ENCODE results near the gene COLGALT1. TPM values are rescaled to one million over a fixed set of nuclear protein-coding genes. Genes with fewer than 3 reads are reported as not detected.

COLGALT1 gene
- total RNA-seq, 2 donors from 2014 or later, result 53.9 to 122 TPM

- peaks cover 5% of the 10 kb centered on the region for H3K9me3 Mint-ChIP-seq
- peaks cover 25 to 30% of the 10 kb centered on the region in 2 donors for H3K4me1 Mint-ChIP-seq (ENCODE audit: low read depth in 2 of 2)
- H3K27ac Mint-ChIP-seq, result peak overlapping the region; percentile 89 to 96
- DNase-seq (ENCODE audit: low spot score) (no peak), ATAC-seq (no peak)
- H3K36me3 Mint-ChIP-seq, result no peaks in the 10 kb centered on the region
- no peak overlapping the region for H3K4me3 Mint-ChIP-seq
- no peaks in the 10 kb centered on the region for H3K27me3 Mint-ChIP-seq
Measured at GRCh38 chr19:17524651-17525050, 30.8 kb upstream of the COLGALT1 start.

- ATAC-seq (no peak), DNase-seq (ENCODE audit: low spot score) (no peak)
- Mint-ChIP-seq H3K9me3 (peaks cover 5% of the 10 kb centered on the region), H3K27me3 (no peaks in the 10 kb centered on the region), H3K27ac (no peak overlapping the region), H3K4me3 (no peak overlapping the region), H3K4me1 (ENCODE audit: low read depth in 2 of 2) (peaks cover 25 to 30% of the 10 kb centered on the region in 2 donors), H3K36me3 (no peaks in the 10 kb centered on the region)
Measured at GRCh38 chr19:17525141-17525540, 30.3 kb upstream of the COLGALT1 start.

GRCh38 chr19:17526922-17527321, 28.5 kb upstream of the COLGALT1 start:
- H3K27me3 Mint-ChIP-seq, result no peaks in the 10 kb centered on the region
- no peak overlapping the region for H3K4me3 Mint-ChIP-seq
- peaks cover 25 to 30% of the 10 kb centered on the region in 2 donors for H3K4me1 Mint-ChIP-seq (ENCODE audit: low read depth in 2 of 2)
- no peaks in the 10 kb centered on the region for H3K36me3 Mint-ChIP-seq
- peaks cover 5% of the 10 kb centered on the region for H3K9me3 Mint-ChIP-seq
- DNase-seq (ENCODE audit: low spot score) (no peak), ATAC-seq (no peak)
- H3K27ac Mint-ChIP-seq, result no peak overlapping the region

- peaks cover 5% of the 10 kb centered on the region for H3K9me3 Mint-ChIP-seq
- H3K4me1 Mint-ChIP-seq (ENCODE audit: low read depth in 2 of 2), result peaks cover 25 to 30% of the 10 kb centered on the region in 2 donors
- no peak overlapping the region for H3K4me3 Mint-ChIP-seq
- DNase-seq (ENCODE audit: low spot score), result no peak
- H3K27me3 Mint-ChIP-seq, result no peaks in the 10 kb centered on the region
- H3K27ac Mint-ChIP-seq, result no peak overlapping the region
- no peak for ATAC-seq
- no peaks in the 10 kb centered on the region for H3K36me3 Mint-ChIP-seq
Measured at GRCh38 chr19:17527326-17527725, 28.1 kb upstream of the COLGALT1 start.

GRCh38 chr19:17528610-17529009, 26.8 kb upstream of the COLGALT1 start:
- no peaks in the 10 kb centered on the region for H3K27me3 Mint-ChIP-seq
- H3K36me3 Mint-ChIP-seq, result no peaks in the 10 kb centered on the region
- DNase-seq (ENCODE audit: low spot score) (no peak), ATAC-seq (no peak)
- no peak overlapping the region for H3K27ac Mint-ChIP-seq
- H3K4me3 Mint-ChIP-seq, result peak overlapping the region; percentile 27
- peaks cover 5% of the 10 kb centered on the region for H3K9me3 Mint-ChIP-seq
- peaks cover 13 to 18% of the 10 kb centered on the region in 2 donors for H3K4me1 Mint-ChIP-seq (ENCODE audit: low read depth in 2 of 2)

GRCh38 chr19:17529239-17530158, 25.9 kb upstream of the COLGALT1 start:
- no peak for DNase-seq (ENCODE audit: low spot score)
- Mint-ChIP-seq H3K4me1 (ENCODE audit: low read depth in 2 of 2) (peaks cover 5 to 11% of the 10 kb centered on the region in 2 donors), H3K27ac (no peak overlapping the region), H3K36me3 (no peaks in the 10 kb centered on the region), H3K9me3 (peaks cover 5% of the 10 kb centered on the region), H3K27me3 (no peaks in the 10 kb centered on the region), H3K4me3 (no peak overlapping the region)
- no peak for ATAC-seq

- ATAC-seq (peak in 1 of 2 donors; percentile 54), DNase-seq (ENCODE audit: low spot score) (no peak)
- H3K9me3 Mint-ChIP-seq, result peaks cover 5% of the 10 kb centered on the region
- no peak overlapping the region for H3K4me3 Mint-ChIP-seq
- no peaks in the 10 kb centered on the region for H3K36me3 Mint-ChIP-seq
- no peaks in the 10 kb centered on the region for H3K27me3 Mint-ChIP-seq
- no peak overlapping the region for H3K27ac Mint-ChIP-seq
- H3K4me1 Mint-ChIP-seq (ENCODE audit: low read depth in 2 of 2), result peaks cover 5 to 11% of the 10 kb centered on the region in 2 donors
Measured at GRCh38 chr19:17530586-17530985, 24.9 kb upstream of the COLGALT1 start.

- peaks cover 5 to 11% of the 10 kb centered on the region in 2 donors for H3K4me1 Mint-ChIP-seq (ENCODE audit: low read depth in 2 of 2)
- H3K9me3 Mint-ChIP-seq, result peaks cover 5% of the 10 kb centered on the region
- no peak for DNase-seq (ENCODE audit: low spot score)
- peak in 1 of 2 donors; percentile 24 for ATAC-seq
- H3K4me3 Mint-ChIP-seq, result no peak overlapping the region
- H3K27me3 Mint-ChIP-seq, result no peaks in the 10 kb centered on the region
- H3K27ac Mint-ChIP-seq, result no peak overlapping the region
- no peaks in the 10 kb centered on the region for H3K36me3 Mint-ChIP-seq
Measured at GRCh38 chr19:17532116-17532515, 23.3 kb upstream of the COLGALT1 start.

- no peak overlapping the region for H3K27ac Mint-ChIP-seq
- no peaks in the 10 kb centered on the region for H3K27me3 Mint-ChIP-seq
- no peak for ATAC-seq
- H3K4me3 Mint-ChIP-seq, result no peak overlapping the region
- no peaks in the 10 kb centered on the region for H3K36me3 Mint-ChIP-seq
- peaks cover 5% of the 10 kb centered on the region for H3K9me3 Mint-ChIP-seq
- DNase-seq (ENCODE audit: low spot score), result no peak
- peaks cover 5 to 11% of the 10 kb centered on the region in 2 donors for H3K4me1 Mint-ChIP-seq (ENCODE audit: low read depth in 2 of 2)
Measured at GRCh38 chr19:17532557-17532956, 22.9 kb upstream of the COLGALT1 start.

- H3K9me3 Mint-ChIP-seq, result no peaks in the 10 kb centered on the region
- H3K27me3 Mint-ChIP-seq, result no peaks in the 10 kb centered on the region
- ATAC-seq (no peak), DNase-seq (ENCODE audit: low spot score) (no peak)
- H3K27ac Mint-ChIP-seq, result no peak overlapping the region
- H3K36me3 Mint-ChIP-seq, result no peaks in the 10 kb centered on the region
- H3K4me3 Mint-ChIP-seq, result no peak overlapping the region
- peaks cover 11 to 15% of the 10 kb centered on the region in 2 donors for H3K4me1 Mint-ChIP-seq (ENCODE audit: low read depth in 2 of 2)
Measured at GRCh38 chr19:17534767-17535166, 20.7 kb upstream of the COLGALT1 start.

- no peaks in the 10 kb centered on the region for H3K9me3 Mint-ChIP-seq
- H3K4me1 Mint-ChIP-seq (ENCODE audit: low read depth in 2 of 2), result peaks cover 17 to 19% of the 10 kb centered on the region in 2 donors
- no peak for ATAC-seq
- H3K4me3 Mint-ChIP-seq, result no peak overlapping the region
- H3K36me3 Mint-ChIP-seq, result no peaks in the 10 kb centered on the region
- H3K27me3 Mint-ChIP-seq, result no peaks in the 10 kb centered on the region
- H3K27ac Mint-ChIP-seq, result no peak overlapping the region
- no peak for DNase-seq (ENCODE audit: low spot score)
Measured at GRCh38 chr19:17536955-17537354, 18.5 kb upstream of the COLGALT1 start.

GRCh38 chr19:17538684-17539237, 16.7 kb upstream of the COLGALT1 start:
- peaks cover 19% of the 10 kb centered on the region in 2 donors for H3K4me1 Mint-ChIP-seq (ENCODE audit: low read depth in 2 of 2)
- no peaks in the 10 kb centered on the region for H3K9me3 Mint-ChIP-seq
- no peaks in the 10 kb centered on the region for H3K27me3 Mint-ChIP-seq
- H3K36me3 Mint-ChIP-seq, result no peaks in the 10 kb centered on the region
- peak overlapping the region; percentile 71 for H3K4me3 Mint-ChIP-seq
- no peak for DNase-seq (ENCODE audit: low spot score)
- H3K27ac Mint-ChIP-seq, result peak overlapping the region in 1 of 2 donors; percentile 81
- ATAC-seq, result no peak

GRCh38 chr19:17539238-17540117, 16.0 kb upstream of the COLGALT1 start:
- H3K4me3 Mint-ChIP-seq, result peak overlapping the region; percentile 87
- peak; percentile 97 for DNase-seq (ENCODE audit: low spot score)
- ATAC-seq, result peak; percentile 96
- no peaks in the 10 kb centered on the region for H3K9me3 Mint-ChIP-seq
- no peaks in the 10 kb centered on the region for H3K36me3 Mint-ChIP-seq
- H3K4me1 Mint-ChIP-seq (ENCODE audit: low read depth in 2 of 2), result peaks cover 19 to 21% of the 10 kb centered on the region in 2 donors
- H3K27me3 Mint-ChIP-seq, result no peaks in the 10 kb centered on the region
- H3K27ac Mint-ChIP-seq, result peak overlapping the region in 1 of 2 donors; percentile 47

Data from natural killer cell treated with Interleukin-12 subunit alpha and Interleukin-12 subunit beta and Interleukin-15 and Interleukin-18, amount 100 ng/mL, for 72 hours (primary cell).